ENCODE measurements around the gene LRRC73. TPM values are rescaled to one million over a fixed set of nuclear protein-coding genes. Genes with fewer than 3 reads are reported as not detected.

LRRC73 gene
- total RNA-seq, 1 donor, result under 0.01 TPM

- no peak for TF ChIP-seq CTCF (IDR thresholded peaks at IDR 0.05; ENCODE audit: insufficient read depth, low read depth, low read length)
- no peak for DNase-seq (ENCODE audit: low read depth)
- peak overlapping the region; percentile 62 for H3K4me3 ChIP-seq (ENCODE audit: low read depth, low read length)
Observed at GRCh38 chr6:43509142-43509983, 783 bp downstream of the LRRC73 start.

- no peak overlapping the region for H3K4me3 ChIP-seq (ENCODE audit: low read depth, low read length)
- no peak for TF ChIP-seq CTCF (IDR thresholded peaks at IDR 0.05; ENCODE audit: insufficient read depth, low read depth, low read length)
- DNase-seq (ENCODE audit: low read depth), result no peak
Observed at GRCh38 chr6:43508481-43509141, 1.5 kb downstream of the LRRC73 start.

GRCh38 chr6:43506667-43507471 lies 3.3 kb downstream of the LRRC73 start:
- DNase-seq (ENCODE audit: low read depth), result peak; percentile 83
- no peak overlapping the region for H3K4me3 ChIP-seq (ENCODE audit: low read depth, low read length)
- peak; percentile 94 for TF ChIP-seq CTCF (IDR thresholded peaks at IDR 0.05; ENCODE audit: insufficient read depth, low read depth, low read length)

- no peak for TF ChIP-seq CTCF (IDR thresholded peaks at IDR 0.05; ENCODE audit: insufficient read depth, low read depth, low read length)
- H3K4me3 ChIP-seq (ENCODE audit: low read depth, low read length), result no peak overlapping the region
- no peak for DNase-seq (ENCODE audit: low read depth)
Observed at GRCh38 chr6:43506171-43506570, 4.0 kb downstream of the LRRC73 start.

- no peak overlapping the region for H3K4me3 ChIP-seq (ENCODE audit: low read depth, low read length)
- no peak for TF ChIP-seq CTCF (IDR thresholded peaks at IDR 0.05; ENCODE audit: insufficient read depth, low read depth, low read length)
- no peak for DNase-seq (ENCODE audit: low read depth)
Observed at GRCh38 chr6:43505718-43506117, 4.4 kb downstream of the LRRC73 start.

GRCh38 chr6:43504756-43505593 lies 5.2 kb downstream of the LRRC73 start:
- TF ChIP-seq CTCF (IDR thresholded peaks at IDR 0.05; ENCODE audit: insufficient read depth, low read depth, low read length), result no peak
- H3K4me3 ChIP-seq (ENCODE audit: low read depth, low read length), result no peak overlapping the region
- DNase-seq (ENCODE audit: low read depth), result no peak

All from fibroblast of villous mesenchyme (primary cell).